IPS-18c (cell line): Measurements from ENCODE around the gene TWF2.

Experiments
- H3K4me3 ChIP-seq: 2 replicates; pipeline ENCODE4 v1.7.0; 2013; ENCODE audit warnings: low read depth, mild to moderate bottlenecking, low read length, moderate library complexity; ENCODE audit not compliant: insufficient read depth
- H3K9me3 ChIP-seq: one replicate; pipeline ENCODE4 v1.6.1; 2013; ENCODE audit warnings: mild to moderate bottlenecking, low read length, moderate library complexity; ENCODE audit not compliant: control insufficient read depth, insufficient read depth

TWF2 gene

GRCh38 chr3:52202384-52203077 lies 36.4 kb downstream of the TWF2 start:
- H3K9me3 ChIP-seq = no peaks in the 10 kb centered on the region
- H3K4me3 ChIP-seq = no peak overlapping the region

GRCh38 chr3:52200981-52201679 lies 37.8 kb downstream of the TWF2 start:
- H3K9me3 ChIP-seq = no peaks in the 10 kb centered on the region

GRCh38 chr3:52198643-52199608 lies 40.0 kb downstream of the TWF2 start:
- H3K4me3 ChIP-seq = peak overlapping the region; percentile 88
- H3K9me3 ChIP-seq = no peaks in the 10 kb centered on the region

More at GRCh38 chr3:52200981-52201679, 37.8 kb downstream of the TWF2 start:
- no peak overlapping the region for H3K4me3 ChIP-seq

GRCh38 chr3:52197842-52198625 lies 40.9 kb downstream of the TWF2 start, which contains the start of gene ALAS1:
Gene ALAS1, plus strand, starts transcription at chr3:52198160. Its CDS starts 1,082 bp downstream, at chr3:52199242.
- Histone ChIP-seq H3K9me3 (no peaks in the 10 kb centered on the region), H3K4me3 (peak within 1 kb of the TSS; percentile 88)

GRCh38 chr3:52197499-52197841 lies 41.5 kb downstream of the TWF2 start:
- Histone ChIP-seq H3K9me3 (no peaks in the 10 kb centered on the region), H3K4me3 (peak overlapping the region; percentile 39; the same call in 1 of the 2 replicates)

GRCh38 chr3:52196977-52197376 lies 42.0 kb downstream of the TWF2 start:
- H3K4me3 ChIP-seq = no peak overlapping the region
- H3K9me3 ChIP-seq = no peaks in the 10 kb centered on the region

- H3K4me3 ChIP-seq = no peak overlapping the region
- no peaks in the 10 kb centered on the region for H3K9me3 ChIP-seq
These were observed 43.1 kb downstream of the TWF2 start for GRCh38 chr3:52195823-52196331.

- no peak overlapping the region for H3K4me3 ChIP-seq
- H3K9me3 ChIP-seq = no peaks in the 10 kb centered on the region
These were observed 43.7 kb downstream of the TWF2 start for GRCh38 chr3:52195291-52195597.

GRCh38 chr3:52194485-52195290 lies 44.3 kb downstream of the TWF2 start:
- Histone ChIP-seq H3K4me3 (no peak overlapping the region), H3K9me3 (no peaks in the 10 kb centered on the region)

- H3K4me3 ChIP-seq = no peak overlapping the region
- no peaks in the 10 kb centered on the region for H3K9me3 ChIP-seq
These were observed 45.9 kb downstream of the TWF2 start for GRCh38 chr3:52193065-52193464.

GRCh38 chr3:52191663-52192062 lies 47.3 kb downstream of the TWF2 start:
- Histone ChIP-seq H3K4me3 (no peak overlapping the region), H3K9me3 (no peaks in the 10 kb centered on the region)

GRCh38 chr3:52190294-52191074 lies 48.5 kb downstream of the TWF2 start:
- no peaks in the 10 kb centered on the region for H3K9me3 ChIP-seq

GRCh38 chr3:52188556-52188955 lies 50.4 kb downstream of the TWF2 start:
- no peak overlapping the region for H3K4me3 ChIP-seq

More at GRCh38 chr3:52190294-52191074, 48.5 kb downstream of the TWF2 start:
- H3K4me3 ChIP-seq = no peak overlapping the region

GRCh38 chr3:52186729-52187128 lies 52.2 kb downstream of the TWF2 start:
- Histone ChIP-seq H3K4me3 (no peak overlapping the region), H3K9me3 (no peaks in the 10 kb centered on the region)

More at GRCh38 chr3:52188556-52188955, 50.4 kb downstream of the TWF2 start:
- no peaks in the 10 kb centered on the region for H3K9me3 ChIP-seq

GRCh38 chr3:52185837-52186236 lies 53.1 kb downstream of the TWF2 start:
- H3K9me3 ChIP-seq = no peaks in the 10 kb centered on the region

More at GRCh38 chr3:52185837-52186236, 53.1 kb downstream of the TWF2 start:
- H3K4me3 ChIP-seq = no peak overlapping the region
